GM21723 (cell line): ENCODE data around the gene KEAP1.

ENCODE experiments used
- ATAC-seq: cut with Tn5 transposase; IDR thresholded peaks from one replicate; pipeline ENCODE4 v1.9.1; 2021; ENCODE audit warnings: mild to moderate bottlenecking, moderate library complexity; ENCODE audit not compliant: unreplicated experiment

The KEAP1 gene

GRCh38 chr19:10452726-10453618, 50.2 kb downstream of the KEAP1 start:
- ATAC-seq = no peak

- ATAC-seq = no peak
Observed at GRCh38 chr19:10450853-10451609, 52.1 kb downstream of the KEAP1 start.

- ATAC-seq = no peak
Observed at GRCh38 chr19:10450191-10450852, 52.8 kb downstream of the KEAP1 start.

DNA sequence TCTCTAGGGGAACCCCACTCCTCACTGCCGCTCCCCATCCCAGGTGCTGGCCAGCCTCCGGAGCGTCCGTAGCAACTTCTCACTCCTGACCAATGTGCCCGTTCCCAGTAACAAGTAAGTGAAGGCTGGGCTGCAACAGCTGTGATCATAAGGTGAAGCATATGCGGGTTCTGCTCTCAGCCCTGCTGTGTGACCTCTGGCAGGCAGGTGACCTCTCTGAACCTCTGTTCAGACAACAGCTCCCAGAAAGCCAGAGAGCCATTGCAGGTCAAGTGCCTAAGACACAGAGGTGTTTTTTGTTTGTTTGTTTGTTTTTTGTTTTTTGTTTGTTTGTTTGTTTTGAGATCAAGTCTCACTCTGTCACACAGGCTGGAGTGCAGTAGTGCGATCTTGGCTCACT, 54.1 kb downstream of the KEAP1 start:
- no peak for ATAC-seq

DNA sequence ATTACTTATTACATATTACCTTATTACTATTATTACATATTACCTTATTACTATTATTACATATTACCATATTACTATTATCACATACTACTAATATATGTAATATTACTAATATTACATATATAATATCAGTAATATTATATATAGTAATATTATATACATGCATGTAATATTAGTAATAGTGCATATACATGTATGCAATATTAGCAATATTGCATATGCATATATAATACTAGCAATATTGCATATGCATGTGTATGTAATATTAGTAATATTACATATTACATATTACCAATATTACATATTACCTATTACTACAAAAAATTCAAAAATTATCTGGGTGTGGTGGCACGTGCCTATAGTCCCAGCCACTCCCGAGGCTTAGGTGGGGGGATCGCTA, 60.5 kb downstream of the KEAP1 start:
- ATAC-seq = no peak

DNA sequence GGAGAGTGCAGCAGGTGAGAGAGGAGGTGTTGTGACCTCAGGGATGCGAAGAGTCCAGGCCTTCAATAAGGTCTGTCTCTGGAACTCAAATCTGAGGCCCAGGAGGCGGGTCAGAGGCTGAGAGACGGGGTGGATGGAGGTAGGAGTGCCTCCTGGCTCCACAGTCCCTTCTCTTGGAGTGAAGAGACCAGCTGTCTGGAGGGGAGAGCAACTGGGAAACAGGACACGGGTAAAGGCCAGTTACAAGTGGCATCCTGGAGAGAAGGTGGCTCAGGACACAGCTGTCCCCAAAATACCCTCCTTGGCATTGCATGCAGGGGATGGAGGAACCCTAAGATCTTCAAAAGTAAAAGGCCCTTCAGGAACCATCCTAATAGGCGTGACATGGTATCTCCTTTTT, 63.6 kb downstream of the KEAP1 start:
- no peak for ATAC-seq
